ENCODE data around the gene LRP2. TPM values are rescaled to one million over a fixed set of nuclear protein-coding genes. Genes with fewer than 3 reads are reported as not detected.
"Not testable (repeated sequence)": the region's sequence is repeated elsewhere in the genome, so short reads cannot be mapped to it uniquely, and the experiment has no call there.

The LRP2 gene
- total and polyA plus RNA-seq, 8 donors = under 0.01 to 0.92 (median 0.28) TPM; not detected in 3

DNA sequence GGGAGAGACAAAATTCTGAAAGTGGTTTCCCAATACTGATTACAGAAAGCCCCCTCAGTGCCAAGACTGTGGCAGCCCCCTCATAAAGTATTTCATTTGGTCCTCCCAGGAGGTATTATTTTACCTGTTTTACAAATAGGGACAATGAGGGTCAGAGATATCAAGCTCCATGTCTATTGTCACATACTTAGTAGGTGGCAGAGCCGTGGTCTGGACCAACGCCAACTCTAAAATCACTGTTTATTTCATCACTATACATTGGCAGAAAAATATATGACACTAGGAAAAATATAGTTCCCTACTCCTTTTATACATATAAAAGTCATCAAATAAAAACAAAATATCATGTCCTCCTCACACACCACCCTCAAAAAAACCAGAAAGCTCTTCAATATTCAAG lies 224.4 kb downstream of the LRP2 start:
- no peak for DNase-seq
- intact Hi-C loops (cut with DNase I; ENCODE audit: low total_unique reads) = loop anchor here (10.0 kb wide), 1 partner anchor 183 kb away; no protein-coding TSS in a partner anchor
- Histone ChIP-seq H3K4me1 (no peaks in the 10 kb centered on the region), H3K27ac (no peak overlapping the region), H3K9me3 (no peaks in the 10 kb centered on the region), H3K36me3 (no peaks in the 10 kb centered on the region), H3K27me3 (no peaks in the 10 kb centered on the region), H3K4me3 (no peak overlapping the region)
- TF ChIP-seq POLR2AphosphoS5 (IDR thresholded peaks at IDR 0.05) (no peak), EP300 (IDR thresholded peaks at IDR 0.05) (no peak), POLR2A (IDR thresholded peaks at IDR 0.05) (no peak)
- TF ChIP-seq, protein P1, sequence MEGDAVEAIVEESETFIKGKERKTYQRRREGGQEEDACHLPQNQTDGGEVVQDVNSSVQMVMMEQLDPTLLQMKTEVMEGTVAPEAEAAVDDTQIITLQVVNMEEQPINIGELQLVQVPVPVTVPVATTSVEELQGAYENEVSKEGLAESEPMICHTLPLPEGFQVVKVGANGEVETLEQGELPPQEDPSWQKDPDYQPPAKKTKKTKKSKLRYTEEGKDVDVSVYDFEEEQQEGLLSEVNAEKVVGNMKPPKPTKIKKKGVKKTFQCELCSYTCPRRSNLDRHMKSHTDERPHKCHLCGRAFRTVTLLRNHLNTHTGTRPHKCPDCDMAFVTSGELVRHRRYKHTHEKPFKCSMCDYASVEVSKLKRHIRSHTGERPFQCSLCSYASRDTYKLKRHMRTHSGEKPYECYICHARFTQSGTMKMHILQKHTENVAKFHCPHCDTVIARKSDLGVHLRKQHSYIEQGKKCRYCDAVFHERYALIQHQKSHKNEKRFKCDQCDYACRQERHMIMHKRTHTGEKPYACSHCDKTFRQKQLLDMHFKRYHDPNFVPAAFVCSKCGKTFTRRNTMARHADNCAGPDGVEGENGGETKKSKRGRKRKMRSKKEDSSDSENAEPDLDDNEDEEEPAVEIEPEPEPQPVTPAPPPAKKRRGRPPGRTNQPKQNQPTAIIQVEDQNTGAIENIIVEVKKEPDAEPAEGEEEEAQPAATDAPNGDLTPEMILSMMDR (IDR thresholded peaks at IDR 0.05) = no peak
- 50 to 64% (median 58%) methylated on average over 2 of the region's 2 CpGs for WGBS, 5 donors

DNA sequence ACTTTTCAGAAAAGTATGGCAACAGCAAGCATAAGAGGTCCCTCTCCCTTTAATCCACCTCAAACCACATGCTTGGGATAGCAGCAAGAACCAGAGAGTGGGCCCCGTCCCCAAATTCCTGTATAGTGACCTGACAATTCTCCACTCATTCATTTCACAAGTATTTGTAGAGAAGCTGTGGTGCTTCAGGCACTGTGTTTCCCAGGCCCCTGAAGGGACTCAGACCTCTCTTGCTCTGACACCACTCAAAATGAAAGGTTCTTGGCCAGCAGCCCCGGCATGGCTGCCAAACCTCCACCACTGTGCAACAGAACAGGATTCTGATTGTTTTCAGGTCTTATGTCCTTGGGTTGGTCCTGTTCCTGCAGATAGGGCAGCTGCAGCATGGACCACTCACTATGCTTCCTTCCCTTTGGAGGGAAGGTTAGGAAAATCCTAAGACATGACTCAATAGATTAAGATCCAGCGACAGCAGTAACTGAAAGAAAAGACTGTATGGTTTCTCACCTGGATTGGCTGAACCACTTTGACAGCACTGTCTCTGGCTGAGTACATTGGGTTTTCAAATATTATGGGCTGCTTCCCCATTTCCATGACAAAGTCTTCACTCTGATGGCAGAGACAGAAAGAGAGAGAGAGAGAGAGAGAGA lies 225.3 kb downstream of the LRP2 start:
- H3K27me3 ChIP-seq = no peaks in the 10 kb centered on the region
- intact Hi-C loops (cut with DNase I; ENCODE audit: low total_unique reads) = loop anchor here (10.0 kb wide), 1 partner anchor 182 kb away; no protein-coding TSS in a partner anchor
- DNase-seq = no peak
- WGBS, 5 donors = 69 to 77% (median 73%) methylated on average over 3 of the region's 3 CpGs
- no peaks in the 10 kb centered on the region for H3K36me3 ChIP-seq
- H3K9me3 ChIP-seq = no peaks in the 10 kb centered on the region
- no peaks in the 10 kb centered on the region for H3K4me1 ChIP-seq
- H3K27ac ChIP-seq = no peak overlapping the region
- no peak overlapping the region for H3K4me3 ChIP-seq
- TF ChIP-seq, protein P1 (IDR thresholded peaks at IDR 0.05) = no peak
- TF ChIP-seq POLR2A (IDR thresholded peaks at IDR 0.05) (no peak), POLR2AphosphoS5 (IDR thresholded peaks at IDR 0.05) (no peak), EP300 (IDR thresholded peaks at IDR 0.05) (no peak)

GRCh38 chr2:169136428-169136827 lies 225.9 kb downstream of the LRP2 start:
- not testable (repeated sequence) for H3K27ac ChIP-seq, H3K36me3 ChIP-seq, H3K27me3 ChIP-seq, H3K9me3 ChIP-seq, H3K4me3 ChIP-seq, DNase-seq, H3K4me1 ChIP-seq
- 70 to 96% (median 86%) methylated on average over 5 of the region's 5 CpGs for WGBS, 5 donors
- intact Hi-C loops (cut with DNase I; ENCODE audit: low total_unique reads) = loop anchor here (10.0 kb wide), 1 partner anchor 182 kb away; no protein-coding TSS in a partner anchor

DNA sequence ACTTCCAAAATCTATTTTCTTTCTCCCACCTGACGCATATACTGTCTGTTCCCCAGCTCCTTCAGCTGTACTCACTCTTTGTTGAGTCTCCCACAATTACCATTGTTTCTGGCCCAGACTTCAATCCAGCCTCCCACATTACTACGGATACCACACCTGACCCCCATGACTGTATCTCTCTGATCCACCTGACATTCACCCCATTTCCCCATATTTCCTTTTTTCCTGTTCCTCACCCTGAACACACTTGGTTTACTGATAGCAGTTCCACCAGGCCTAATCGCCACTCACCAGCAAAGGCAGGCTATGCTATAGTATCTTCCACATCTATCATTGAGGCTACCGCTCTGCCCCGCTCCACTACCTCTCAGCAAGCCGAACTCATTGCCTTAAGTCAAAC lies 228.1 kb downstream of the LRP2 start:
- not testable (repeated sequence) for H3K4me1 ChIP-seq, H3K27me3 ChIP-seq, H3K27ac ChIP-seq, H3K36me3 ChIP-seq, H3K4me3 ChIP-seq, H3K9me3 ChIP-seq, DNase-seq
- intact Hi-C loops (cut with DNase I; ENCODE audit: low total_unique reads) = loop anchor here (10.0 kb wide), 1 partner anchor 179 kb away; no protein-coding TSS in a partner anchor
- WGBS, 5 donors = 79 to 89% (median 82%) methylated on average over 6 of the region's 6 CpGs

DNA sequence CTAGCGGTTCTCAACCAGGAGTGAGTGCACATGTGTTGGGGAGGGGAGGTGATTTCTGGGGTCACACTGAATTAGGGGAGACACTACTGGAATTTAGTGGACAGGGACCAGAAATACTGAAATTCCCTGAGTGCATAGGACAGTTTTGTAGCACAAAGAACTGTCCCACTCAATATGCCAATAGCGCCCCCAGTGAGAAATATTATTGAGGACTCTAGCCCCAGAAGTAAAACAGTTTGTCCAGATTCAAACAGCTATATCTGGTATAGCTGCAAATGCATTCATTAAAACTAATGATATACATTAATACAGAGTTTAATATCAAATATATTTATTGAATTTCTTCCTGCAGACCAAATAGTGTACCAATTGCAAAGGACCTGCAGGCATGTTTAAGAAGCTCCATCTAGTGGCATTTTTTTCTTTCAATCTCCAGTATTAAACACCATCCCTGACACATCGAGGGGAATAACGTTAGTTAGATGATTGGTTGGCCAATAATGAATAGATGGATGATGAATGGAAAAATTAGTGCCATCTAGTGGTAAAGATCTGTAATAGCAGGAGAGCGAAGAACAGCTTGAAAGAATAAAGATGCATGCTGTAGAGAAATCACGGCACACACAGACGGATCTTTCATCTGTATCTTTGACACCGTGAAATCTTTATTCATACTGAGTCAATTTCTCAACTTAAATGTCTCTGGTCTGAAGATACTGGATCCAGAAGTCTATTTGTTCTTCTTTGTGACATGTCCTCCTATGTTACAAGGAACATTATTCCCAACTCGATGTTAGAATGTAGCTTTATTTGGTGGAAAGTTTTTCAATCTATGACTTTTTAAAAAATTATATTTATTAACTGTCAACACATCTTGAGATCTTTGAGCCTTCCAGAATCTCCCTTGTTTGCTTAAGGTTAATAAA lies 230.5 kb downstream of the LRP2 start:
- H3K27me3 ChIP-seq = no peaks in the 10 kb centered on the region
- no peaks in the 10 kb centered on the region for H3K4me1 ChIP-seq
- no peak overlapping the region for H3K27ac ChIP-seq
- 31 to 34% (median 33%) methylated on average over 9 of the region's 9 CpGs for WGBS, 5 donors
- H3K9me3 ChIP-seq = no peaks in the 10 kb centered on the region
- no peak overlapping the region for H3K4me3 ChIP-seq
- intact Hi-C loops (cut with DNase I; ENCODE audit: low total_unique reads) = loop anchor here (10.0 kb wide), 1 partner anchor 177 kb away; no protein-coding TSS in a partner anchor
- no peaks in the 10 kb centered on the region for H3K36me3 ChIP-seq
- TF ChIP-seq, protein P1 (IDR thresholded peaks at IDR 0.05) = peak in 5 of 7 experiments; percentile 70 to 85 (median 82)
- no peak for TF ChIP-seq POLR2AphosphoS5 (IDR thresholded peaks at IDR 0.05)
- DNase-seq = peak in 1 of 2 donors; percentile 60

Measured in stomach (tissue), 9 donors.